K562 (cell line): ENCODE data around the gene NEK5. TPM values are rescaled to one million over a fixed set of nuclear protein-coding genes. Genes with fewer than 3 reads are reported as not detected.

Source experiments
- ATF4 ChIP-seq: fragments of 450-650 bp; formaldehyde crosslinking; IDR thresholded peaks from 2 replicates; pipeline ENCODE4 v1.4.0; 2022; ENCODE audit warnings: mild to moderate bottlenecking, moderate library complexity
- BACH1 ChIP-seq: fragments of 200-800 bp; sonication (Bioruptor generic); IDR thresholded peaks from 2 replicates; pipeline ENCODE4 v1.6.1; 2016; ENCODE audit warnings: missing genetic modification characterization, missing compliant biosample characterization
- CBX1 ChIP-seq: sonication (generic); IDR thresholded peaks from 2 replicates; pipeline ENCODE4 v1.6.1; 2016; ENCODE audit warnings: antibody characterized with exemption, low read depth, mild to moderate bottlenecking
- CBX5 ChIP-seq: IDR thresholded peaks from 2 replicates; pipeline ENCODE4 v1.6.1; 2014; ENCODE audit warnings: low read depth, borderline replicate concordance
- GABPB1 ChIP-seq: sonication (generic); formaldehyde crosslinking; IDR thresholded peaks from 2 replicates; pipeline ENCODE4 v1.8.0; 2022; ENCODE audit warnings: mild to moderate bottlenecking, missing genetic modification reagents
- HDAC3 ChIP-seq: fragments of 450-650 bp; IDR thresholded peaks from 2 replicates; pipeline ENCODE4 v1.6.1; 2018; ENCODE audit warnings: borderline replicate concordance, mild to moderate bottlenecking, moderate library complexity; ENCODE audit not compliant: partially characterized antibody
- IRF1 ChIP-seq: sonication (generic); formaldehyde crosslinking; IDR thresholded peaks from 2 replicates; pipeline ENCODE4 v1.8.0; 2022; ENCODE audit warnings: missing genetic modification reagents, mild to moderate bottlenecking, borderline replicate concordance
- JUN ChIP-seq, 2 experiments: sonication (generic) in 1 of 2; formaldehyde crosslinking in 1 of 2; IDR thresholded peaks; 2 replicates each; pipeline versions ENCODE4 v1.6.1 to v1.8.0; 2012 to 2022; ENCODE audit warnings: borderline replicate concordance in 2 of 2, mild to moderate bottlenecking in 2 of 2, improper control_type of control experiment in 1 of 2, low read depth in 1 of 2, low read length in 1 of 2, missing genetic modification reagents in 1 of 2
- KLF6 ChIP-seq: fragments of 250-450 bp; sonication (Bioruptor Pico); IDR thresholded peaks from 2 replicates; pipeline ENCODE4 v1.4.0; 2020; ENCODE audit warnings: mild to moderate bottlenecking, moderate library complexity, borderline replicate concordance
- NFYB ChIP-seq: IDR thresholded peaks from 2 replicates; pipeline ENCODE4 v1.6.1; 2011; ENCODE audit warnings: mild to moderate bottlenecking, moderate library complexity; ENCODE audit not compliant: insufficient read length; ENCODE audit errors: extremely low read depth
- SMAD4 ChIP-seq: fragments of 250-450 bp; sonication (Bioruptor Pico); conservative IDR thresholded peaks from 2 replicates; pipeline ENCODE4 v1.8.0; 2021; ENCODE audit warnings: inconsistent platforms, mild to moderate bottlenecking, moderate library complexity
- THRAP3 ChIP-seq: fragments of 450-650 bp; IDR thresholded peaks from 2 replicates; pipeline ENCODE4 v1.6.1; 2016; ENCODE audit warnings: mild to moderate bottlenecking, inconsistent platforms, borderline replicate concordance
- ZBTB9 ChIP-seq: fragments of 450-650 bp; formaldehyde crosslinking; IDR thresholded peaks from 2 replicates; pipeline ENCODE4 v1.4.0; 2020; ENCODE audit warnings: mild to moderate bottlenecking, moderate library complexity
- ZNF239 ChIP-seq: fragments of 250-450 bp; sonication (Bioruptor Pico); IDR thresholded peaks from 2 replicates; pipeline ENCODE4 v1.4.0; 2020; ENCODE audit warnings: mild to moderate bottlenecking
- ZNF395 ChIP-seq: fragments of 200-800 bp; sonication (Bioruptor generic); IDR thresholded peaks from 2 replicates; pipeline ENCODE4 v1.6.1; 2017; ENCODE audit warnings: missing genetic modification characterization, missing compliant biosample characterization
- ZNF436 ChIP-seq: fragments of 250-450, 450-650 bp; sonication (Bioruptor Pico); formaldehyde crosslinking; IDR thresholded peaks from 2 replicates; pipeline ENCODE4 v1.7.0; 2020; ENCODE audit warnings: mild to moderate bottlenecking
- ZNF609 ChIP-seq: sonication (generic); formaldehyde crosslinking; IDR thresholded peaks from 2 replicates; pipeline ENCODE4 v1.8.1; 2023; ENCODE audit warnings: missing genetic modification reagents, mild to moderate bottlenecking, borderline replicate concordance
- polyA plus RNA-seq, 8 experiments: library from polyadenylated mRNA; depleted of rRNA in 4 of 8; stranded (reverse) in 5 of 8; unstranded in 3 of 8; fragments of >200 nt; fragmentation: Nextera tagmentation in 2 of 8; fragmentation: Illumina TruSeq in 1 of 8; extraction: Ambion mirVana in 2 of 8; extraction: Trizol in 1 of 8; gene quantifications; 2 replicates each; pipeline versions ENCODE4 v1.2.1 to v1.2.3, GENCODE V29; 2011 to 2014; ENCODE audit warnings: inconsistent platforms in 1 of 8, missing spikeins in 1 of 8
- total RNA-seq, 7 experiments: library from RNA; depleted of rRNA in 6 of 7; stranded (reverse); fragments of >200 nt in 6 of 7; fragmentation: Illumina TruSeq in 2 of 7; extraction: Trizol in 2 of 7; gene quantifications; 2 replicates each; pipeline versions ENCODE4 v1.2.1 to v1.2.3, GENCODE V29; 2011 to 2021; ENCODE audit warnings: low replicate concordance in 1 of 7

Gene NEK5
- total and polyA plus RNA-seq, 9 of the 15 experiments (the other 6 are each of a cell fraction or from before 2014, with no cell fraction given): 0.09 to 0.44 (median 0.33) TPM

GRCh38 chr13:52158629-52159158 is 29.8 kb upstream of the NEK5 start (continued):
- TF ChIP-seq CBX5 (no peak), THRAP3 (no peak), ZNF395 (CRISPR knock-in tag) (0 out of 2 replicates have a peak, but pooled peaks have one; percentile 42), NFYB (no peak), JUN (IDR thresholded peaks at IDR 0.05; ENCODE audit: borderline replicate concordance, low read depth, low read length) (no peak), JUN (CRISPR knock-in tag; IDR thresholded peaks at IDR 0.05; ENCODE audit: borderline replicate concordance) (no peak), ZNF609 (no peak), SMAD4 (CRISPR knock-in tag) (peak; percentile 60), ZNF239 (CRISPR knock-in tag) (peak; percentile 50), GABPB1 (no peak), ZBTB9 (peak; percentile 74; the same call in 1 of the 2 replicates), ZNF436 (CRISPR knock-in tag) (no peak), CBX1 (no peak), BACH1 (tag) (0 out of 2 replicates have a peak, but pooled peaks have one; percentile 48), IRF1 (no peak), KLF6 (peak; percentile 65; the same call in 1 of the 2 replicates), ATF4 (CRISPR knock-in tag) (0 out of 2 replicates have a peak, but pooled peaks have one; percentile 43), HDAC3 (no peak)
